Osteoblast (primary cell): ENCODE data around the gene MPST. TPM values are rescaled to one million over a fixed set of nuclear protein-coding genes. Genes with fewer than 3 reads are reported as not detected.

ENCODE experiments used
- DNase-seq: peaks from one replicate; pipeline ENCODE4 v3.0.0; 2011; ENCODE audit warnings: low spot score, mixed read lengths; ENCODE audit not compliant: insufficient read length; ENCODE audit errors: missing footprints
- H2AFZ ChIP-seq: 2 replicates; pipeline ENCODE4 v1.6.0; 2011; ENCODE audit warnings: mild to moderate bottlenecking, low read length
- H3K27ac ChIP-seq: 2 replicates; pipeline ENCODE4 v1.5.1; 2011; ENCODE audit warnings: mild to moderate bottlenecking, low read depth, low read length, moderate library complexity
- H3K27me3 ChIP-seq: 2 replicates; pipeline ENCODE4 v1.6.0; 2012; ENCODE audit warnings: mild to moderate bottlenecking, control low read depth, inconsistent platforms, low read length, moderate library complexity; ENCODE audit not compliant: insufficient read depth
- H3K36me3 ChIP-seq: 2 replicates; pipeline ENCODE4 v1.5.1; 2011; ENCODE audit warnings: mild to moderate bottlenecking, low read length, control low read depth, moderate library complexity; ENCODE audit not compliant: insufficient read depth
- H3K4me1 ChIP-seq: 2 replicates; pipeline ENCODE4 v1.5.1; 2011; ENCODE audit warnings: mild to moderate bottlenecking, low read length, control low read depth, moderate library complexity; ENCODE audit not compliant: insufficient read depth
- H3K4me2 ChIP-seq: 2 replicates; pipeline ENCODE4 v1.6.0; 2011; ENCODE audit warnings: mild to moderate bottlenecking, low read length; ENCODE audit not compliant: insufficient read depth
- H3K4me3 ChIP-seq: fragments of 200-600 bp; sonication (generic); 3 replicates; pipeline ENCODE4 v1.5.1; 2012; ENCODE audit warnings: mild to moderate bottlenecking, low read length, inconsistent platforms; ENCODE audit not compliant: insufficient read depth
- H3K79me2 ChIP-seq: 2 replicates; pipeline ENCODE4 v1.6.0; 2012; ENCODE audit warnings: mild to moderate bottlenecking, low read length, control low read depth, inconsistent platforms; ENCODE audit not compliant: insufficient read depth
- H3K9me3 ChIP-seq: 2 replicates; pipeline ENCODE4 v1.5.1; 2011; ENCODE audit warnings: low read depth, low read length, control low read depth
- H4K20me1 ChIP-seq: 2 replicates; pipeline ENCODE4 v1.6.0; 2012; ENCODE audit warnings: mild to moderate bottlenecking, low read length, control low read depth; ENCODE audit not compliant: insufficient read depth
- CTCF ChIP-seq: IDR thresholded peaks from 2 replicates; pipeline ENCODE4 v1.5.1; 2011; ENCODE audit warnings: mild to moderate bottlenecking, low read depth, low read length, moderate library complexity; ENCODE audit errors: extremely low read depth
- total RNA-seq: library from RNA; depleted of rRNA; stranded (reverse); fragments of >200 nt; gene quantifications from 2 replicates; pipeline ENCODE4 v1.2.3, GENCODE V29; 2012

The MPST gene
- total RNA-seq, 1 donor: 91.6 TPM

DNA sequence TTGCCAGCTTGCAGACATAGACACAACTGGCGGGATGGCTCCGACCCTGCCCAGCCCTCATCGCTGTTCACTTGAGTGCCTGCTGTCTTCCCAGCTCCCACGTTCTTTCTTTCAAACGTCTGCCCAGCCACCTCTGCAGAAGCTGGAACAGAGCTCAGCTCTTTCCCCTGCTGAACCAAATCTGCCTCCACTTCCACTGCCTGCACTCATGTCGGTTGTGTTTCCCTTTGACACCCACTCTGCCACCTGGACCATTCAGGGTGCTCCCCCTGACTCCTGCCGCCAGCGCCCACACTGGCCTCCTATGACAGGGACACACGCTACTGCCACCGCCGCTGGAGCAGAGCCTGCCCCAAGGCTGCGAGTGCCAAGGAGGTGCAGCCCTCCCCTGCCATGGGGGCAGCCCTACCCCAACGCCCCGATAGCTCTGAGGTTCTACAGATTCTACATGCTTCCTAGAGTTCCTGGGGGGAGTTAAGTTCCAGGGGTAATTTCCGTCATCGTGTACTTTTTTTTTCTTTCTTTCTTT is 38.2 kb upstream of the MPST start:
- peaks cover 5% of the 10 kb centered on the region for H3K9me3 ChIP-seq
- H2AFZ ChIP-seq: no peak overlapping the region
- H3K4me3 ChIP-seq: no peak overlapping the region
- no peak overlapping the region for H3K4me2 ChIP-seq
- no peaks in the 10 kb centered on the region for H4K20me1 ChIP-seq
- H3K27me3 ChIP-seq: peaks cover 15% of the 10 kb centered on the region
- TF ChIP-seq CTCF: no peak
- H3K79me2 ChIP-seq: no peaks in the 10 kb centered on the region
- H3K27ac ChIP-seq: no peak overlapping the region
- H3K4me1 ChIP-seq: peaks cover 8% of the 10 kb centered on the region
- no peaks in the 10 kb centered on the region for H3K36me3 ChIP-seq
- no peak for DNase-seq

DNA sequence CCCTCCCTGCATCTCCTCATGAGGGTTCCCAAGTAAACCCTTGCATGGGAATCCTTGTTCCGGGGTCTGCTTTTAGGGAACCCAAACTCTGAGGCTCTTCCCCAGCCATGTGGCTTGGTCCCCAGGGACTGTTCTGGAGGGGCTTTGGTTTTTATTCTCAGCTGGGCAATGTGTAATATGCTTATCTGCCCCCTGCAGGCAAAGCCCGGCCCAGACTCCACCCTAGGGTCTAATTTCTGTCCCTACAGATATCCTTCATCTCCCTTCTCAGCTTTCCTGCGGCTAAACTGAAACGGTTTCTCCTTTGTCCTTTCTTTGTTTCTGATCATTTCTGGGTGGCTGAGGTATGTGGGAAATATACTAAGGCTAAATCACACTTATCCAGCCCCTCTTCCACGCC is 37.4 kb upstream of the MPST start:
- no peak overlapping the region for H3K27ac ChIP-seq
- peaks cover 8% of the 10 kb centered on the region for H3K4me1 ChIP-seq
- peak; percentile 36 for DNase-seq
- H3K36me3 ChIP-seq: no peaks in the 10 kb centered on the region
- no peak overlapping the region for H3K4me3 ChIP-seq
- H3K9me3 ChIP-seq: peaks cover 5% of the 10 kb centered on the region
- H3K27me3 ChIP-seq: peaks cover 15% of the 10 kb centered on the region
- no peaks in the 10 kb centered on the region for H3K79me2 ChIP-seq
- TF ChIP-seq CTCF: no peak
- H2AFZ ChIP-seq: no peak overlapping the region
- H3K4me2 ChIP-seq: no peak overlapping the region
- H4K20me1 ChIP-seq: no peaks in the 10 kb centered on the region

GRCh38 chr22:36985211-36985889 is 34.2 kb upstream of the MPST start:
- Histone ChIP-seq H3K4me1 (no peaks in the 10 kb centered on the region), H3K36me3 (no peaks in the 10 kb centered on the region), H3K4me2 (no peak overlapping the region), H4K20me1 (no peaks in the 10 kb centered on the region), H2AFZ (no peak overlapping the region), H3K9me3 (peaks cover 5% of the 10 kb centered on the region), H3K27ac (no peak overlapping the region), H3K79me2 (no peaks in the 10 kb centered on the region), H3K4me3 (no peak overlapping the region), H3K27me3 (peaks cover 24% of the 10 kb centered on the region)
- TF ChIP-seq CTCF: no peak
- DNase-seq: no peak

GRCh38 chr22:36986242-36986821 is 33.2 kb upstream of the MPST start:
- H3K79me2 ChIP-seq: no peaks in the 10 kb centered on the region
- peaks cover 5% of the 10 kb centered on the region for H3K9me3 ChIP-seq
- H3K36me3 ChIP-seq: no peaks in the 10 kb centered on the region
- no peak overlapping the region for H3K27ac ChIP-seq
- no peak for DNase-seq
- H3K4me2 ChIP-seq: no peak overlapping the region
- no peaks in the 10 kb centered on the region for H4K20me1 ChIP-seq
- no peak overlapping the region for H3K4me3 ChIP-seq
- peaks cover 32% of the 10 kb centered on the region for H3K27me3 ChIP-seq
- H2AFZ ChIP-seq: no peak overlapping the region
- H3K4me1 ChIP-seq: no peaks in the 10 kb centered on the region
- TF ChIP-seq CTCF: peak; percentile 48
